Endothelial cell of umbilical vein (primary cell): ENCODE results near the gene PRRC2B. TPM values are rescaled to one million over a fixed set of nuclear protein-coding genes. Genes with fewer than 3 reads are reported as not detected.

Experiments
- BruUV-seq: library from RNA; stranded (reverse); fragments of 400-500 nt; replicated peaks from 2 replicates; lab custom pipeline; 2021; lab: Mats Ljungman, UMichigan
- CTCF ChIA-PET: fragments of 300-600, 350-600 bp; sonication (Branson Sonifier 250); formaldehyde crosslinking; loops from one replicate; lab custom pipeline; 2021; ENCODE audit warnings: antibody characterized with exemption, inconsistent platforms; lab: Charles Lee
- POLR2A ChIA-PET: fragments of 300-600, 350-600 bp; sonication (Branson Sonifier 250); formaldehyde crosslinking; loops from one replicate; lab custom pipeline; 2021; ENCODE audit warnings: antibody characterized with exemption, inconsistent platforms; lab: Charles Lee
- DNase-seq: peaks from one replicate; pipeline ENCODE4 v3.0.0-alpha.2; 2011; ENCODE audit warnings: low read depth, low spot score
- FAIRE-seq: peaks from 2 replicates; lab custom pipeline; 2011; peaks lifted over from hg19 to GRCh38; lab: Jason Lieb, UNC
- H2AFZ ChIP-seq: 2 replicates; pipeline ENCODE4 v1.6.0; 2012; ENCODE audit warnings: low read depth, low read length, control low read depth, inconsistent platforms
- H3K27ac ChIP-seq: 2 replicates; pipeline ENCODE4 v1.5.1; 2011; ENCODE audit warnings: low read depth, mild to moderate bottlenecking, control low read depth, low read length, moderate library complexity; ENCODE audit not compliant: insufficient read depth
- H3K27me3 ChIP-seq, 2 experiments: 2 replicates each; pipeline versions ENCODE4 v1.6.0 to v1.6.1; 2011; ENCODE audit warnings: low read length in 2 of 2, mixed read lengths in 1 of 2; ENCODE audit not compliant: control insufficient read depth in 2 of 2, insufficient read depth in 2 of 2
- H3K36me3 ChIP-seq, 2 experiments: 2 replicates in 1 of 2; 3 replicates in 1 of 2; pipeline ENCODE4 v1.5.1; 2011; ENCODE audit warnings: low read length in 2 of 2, mild to moderate bottlenecking in 1 of 2, moderate library complexity in 1 of 2; ENCODE audit not compliant: control insufficient read depth in 2 of 2, insufficient read depth in 2 of 2; ENCODE audit errors: extremely low read depth in 1 of 2
- H3K4me1 ChIP-seq: 3 replicates; pipeline ENCODE4 v1.5.1; 2011; ENCODE audit warnings: mild to moderate bottlenecking, low read length; ENCODE audit not compliant: control insufficient read depth, insufficient read depth; ENCODE audit errors: extremely low read depth
- H3K4me2 ChIP-seq: 2 replicates; pipeline ENCODE4 v1.6.1; 2011; ENCODE audit warnings: low read length, control low read depth, mixed read lengths; ENCODE audit not compliant: insufficient read depth
- H3K4me3 ChIP-seq, 3 experiments: fragments of 200-600 bp in 1 of 3; sonication (generic), shearing (Covaris generic) in 1 of 3; replicated peaks in 1 of 3; 2 replicates each; pipeline ENCODE4 v1.5.1; 2011 to 2016; ENCODE audit warnings: control low read depth in 3 of 3, low read length in 3 of 3, mild to moderate bottlenecking in 2 of 3, inconsistent platforms in 1 of 3, low read depth in 1 of 3, moderate library complexity in 1 of 3; ENCODE audit not compliant: insufficient read depth in 1 of 3
- H3K79me2 ChIP-seq: 2 replicates; pipeline ENCODE4 v1.6.0; 2012; ENCODE audit warnings: low read length, inconsistent platforms; ENCODE audit not compliant: control insufficient read depth, insufficient read depth
- H3K9ac ChIP-seq: replicated peaks from 2 replicates; pipeline ENCODE3; 2011; ENCODE audit warnings: low read length, control low read depth; ENCODE audit not compliant: insufficient read depth; ENCODE audit errors: extremely low read depth
- H3K9me1 ChIP-seq: replicated peaks from 3 replicates; pipeline ENCODE4 v1.6.0; 2011; ENCODE audit warnings: mild to moderate bottlenecking, low read length; ENCODE audit not compliant: control insufficient read depth, insufficient read depth; ENCODE audit errors: extremely low read depth
- H3K9me3 ChIP-seq: replicated peaks from 2 replicates; pipeline ENCODE4 v1.5.1; 2012; ENCODE audit warnings: low read length, inconsistent platforms; ENCODE audit not compliant: control insufficient read depth, insufficient read depth
- H4K20me1 ChIP-seq: replicated peaks from 2 replicates; pipeline ENCODE3; 2011; ENCODE audit warnings: mild to moderate bottlenecking, low read length; ENCODE audit not compliant: control insufficient read depth, insufficient read depth; ENCODE audit errors: extremely low read depth
- CTCF ChIP-seq, 2 donors: IDR thresholded peaks; 1 replicate in 1 of 2; 2 replicates in 1 of 2; pipeline ENCODE4 v1.5.1; 2011; ENCODE audit warnings: low read length in 2 of 2, mild to moderate bottlenecking in 2 of 2, moderate library complexity in 2 of 2, control low read depth in 1 of 2, inconsistent platforms in 1 of 2, low read depth in 1 of 2; ENCODE audit not compliant: insufficient read depth in 1 of 2; ENCODE audit errors: extremely low read depth in 1 of 2
- EZH2 ChIP-seq: IDR thresholded peaks from 2 replicates; pipeline ENCODE4 v1.6.1; 2012; ENCODE audit warnings: borderline replicate concordance, low read depth, mild to moderate bottlenecking, moderate library complexity, low read length, inconsistent platforms; ENCODE audit not compliant: severe bottlenecking
- FOS ChIP-seq: IDR thresholded peaks from 2 replicates; pipeline ENCODE4 v1.6.1; 2011; ENCODE audit warnings: mild to moderate bottlenecking, low read length, moderate library complexity, borderline replicate concordance; ENCODE audit not compliant: insufficient read depth
- GATA2 ChIP-seq: IDR thresholded peaks from 2 replicates; pipeline ENCODE4 v1.7.0; 2011; ENCODE audit warnings: low read depth, mild to moderate bottlenecking, moderate library complexity, mixed read lengths, low read length; ENCODE audit not compliant: insufficient read length, insufficient read depth
- JUN ChIP-seq: IDR thresholded peaks from 2 replicates; pipeline ENCODE4 v1.6.1; 2011; ENCODE audit warnings: borderline replicate concordance, low read depth; ENCODE audit not compliant: insufficient read length, insufficient read depth
- MAX ChIP-seq: IDR thresholded peaks from 2 replicates; pipeline ENCODE4 v1.6.1; 2011; ENCODE audit not compliant: insufficient read depth, insufficient read length
- MYC ChIP-seq: IDR thresholded peaks from one replicate; pipeline ENCODE4 v1.6.1; 2011; ENCODE audit warnings: mild to moderate bottlenecking, low read depth, low read length
- POLR2A ChIP-seq: IDR thresholded peaks from 2 replicates; pipeline ENCODE4 v1.6.1; 2012; ENCODE audit warnings: low read depth, mild to moderate bottlenecking, control low read depth, low read length
- POLR2AphosphoS5 ChIP-seq: IDR thresholded peaks from 2 replicates; pipeline ENCODE4 v1.6.1; 2012; ENCODE audit warnings: low read depth, mild to moderate bottlenecking, control low read depth, low read length, moderate library complexity; ENCODE audit not compliant: insufficient read depth
- dilution Hi-C: fragments of 300-500 bp; cut with MboI; formaldehyde crosslinking; loops from one replicate; pipeline ENCODE4 v1.15.0; 2019; ENCODE audit warnings: low sequenced_read_pairs; ENCODE audit not compliant: extremely low pct_ligation_motif_present
- intact Hi-C: fragments of 100-400 bp; cut with micrococcal nuclease; formaldehyde crosslinking; loops from one replicate; pipeline ENCODE4 v1.10.0; 2022
- polyA plus RNA-seq, 4 experiments: library from polyadenylated mRNA; depleted of rRNA in 3 of 4; stranded (reverse) in 3 of 4; unstranded in 1 of 4; fragments of >200 nt; gene quantifications; 2 replicates each; pipeline versions ENCODE4 v1.2.1 to v1.2.3, GENCODE V29; 2011 to 2012; ENCODE audit warnings: missing spikeins in 1 of 4
- total RNA-seq: library from RNA; stranded (reverse); gene quantifications from 2 replicates; pipeline ENCODE4 v1.2.3, GENCODE V29; 2021

The PRRC2B gene
- total and polyA plus RNA-seq, 2 donors (not counting 3 experiments of a cell fraction or from before 2014, with no cell fraction given) = 35.6 to 256 TPM

- Histone ChIP-seq H3K79me2 (peaks cover 85% of the 10 kb centered on the region), H3K9me3 (no peaks in the 10 kb centered on the region), H3K36me3 (peaks cover 37 to 47% of the 10 kb centered on the region in 2 experiments), H3K4me2 (no peak overlapping the region), H3K9ac (no peak overlapping the region), H2AFZ (no peak overlapping the region), H3K4me3 (no peak overlapping the region), H4K20me1 (peaks cover 13% of the 10 kb centered on the region), H3K27me3 (no peaks in the 10 kb centered on the region), H3K9me1 (no peaks in the 10 kb centered on the region), H3K4me1 (peaks cover 32% of the 10 kb centered on the region), H3K27ac (no peak overlapping the region)
- dilution Hi-C loops (no loop called here), intact Hi-C loops (loop anchor here (5.0 kb wide), 1 partner anchor 37 kb away; no protein-coding TSS in a partner anchor)
- TF ChIP-seq FOS (no peak), MAX (no peak), POLR2AphosphoS5 (no peak), JUN (no peak), CTCF (IDR thresholded peaks at IDR 0.05; ENCODE audit: extremely low read depth in 1 of 2, insufficient read depth in 1 of 2, low read depth in 1 of 2, low read length in 2 of 2) (no peak), GATA2 (no peak), EZH2 (no peak), MYC (no peak), POLR2A (no peak)
- DNase-seq (no peak), FAIRE-seq (no peak)
- BruUV-seq = no TSS peak
- ChIA-PET POLR2A (no interaction called here), CTCF (interaction anchor here (1.2 kb wide), 1 partner anchor 257 kb away, joined by 3 read pairs; no protein-coding TSS in a partner anchor)
These were observed 40.8 kb downstream of the PRRC2B start for GRCh38 chr9:131434673-131435072.
